ENCODE data around the gene ADCY6. TPM values are rescaled to one million over a fixed set of nuclear protein-coding genes. Genes with fewer than 3 reads are reported as not detected.
A peak's percentile ranks its signal among the peaks of the same experiment; 100 is the strongest.

The ADCY6 gene
- total and polyA plus RNA-seq, 2 donors (not counting 1 experiment from before 2014, with no cell fraction given), result 0.03 TPM; not detected in 1

GRCh38 chr12:48813465-48814261, 24.8 kb upstream of the ADCY6 start:
- Mint-ChIP-seq H3K4me1 (peaks cover 25% of the 10 kb centered on the region), H3K4me3 (peak overlapping the region; percentile 96), H3K27me3 (peaks cover 12% of the 10 kb centered on the region), H3K9me3 (ENCODE audit: insufficient read depth) (no peaks in the 10 kb centered on the region), H3K27ac (peak overlapping the region; percentile 26)
- ATAC-seq (ENCODE audit: low read depth) (no peak), DNase-seq (no peak)
- Histone ChIP-seq H3K27ac (ENCODE audit: low read length in 2 of 2) (no peak overlapping the region), H3K79me2 (ENCODE audit: control insufficient read depth, insufficient read depth, low read length) (no peaks in the 10 kb centered on the region), H3K4me3 (ENCODE audit: control extremely low read depth in 1 of 5, extremely low read depth in 1 of 5, insufficient read depth in 1 of 5, low read depth in 2 of 5, low read length in 4 of 5) (peak overlapping the region in 4 of 5 experiments; percentile 58 to 84 (median 70)), H3K27me3 (replicated peaks in 1 of 4; ENCODE audit: control extremely low read depth in 1 of 4, control insufficient read depth in 3 of 4, insufficient read depth in 4 of 4, low read length in 3 of 4) (peaks cover 0 to 28% (median 16%) of the 10 kb centered on the region in 4 experiments), H2AFZ (ENCODE audit: insufficient read depth, low read depth, low read length, poor library complexity, severe bottlenecking) (peak overlapping the region; percentile 96), H4K20me1 (ENCODE audit: control insufficient read depth, insufficient read depth, low read length, poor library complexity, severe bottlenecking) (peaks cover 13% of the 10 kb centered on the region), H3K36me3 (replicated peaks in 1 of 2; ENCODE audit: control extremely low read depth in 1 of 2, control insufficient read depth in 1 of 2, extremely low read depth in 1 of 2, insufficient read depth in 2 of 2, low read length in 1 of 2) (no peaks in the 10 kb centered on the region), H3K9me3 (ENCODE audit: control extremely low read depth in 1 of 3, control insufficient read depth in 2 of 3, insufficient read depth in 1 of 3, low read length in 2 of 3) (no peaks in the 10 kb centered on the region), H3K4me1 (ENCODE audit: control insufficient read depth in 2 of 2, insufficient read depth in 2 of 2, low read length in 2 of 2) (peaks cover 30 to 33% of the 10 kb centered on the region in 2 donors), H3K9ac (ENCODE audit: low read length) (peak overlapping the region; percentile 91), H3K4me2 (replicated peaks; ENCODE audit: low read depth, low read length, poor library complexity, severe bottlenecking) (peak overlapping the region; percentile 100)
- ChIA-PET POLR2A (no interaction called here), CTCF (interaction anchor here (0.6 to 6.8 kb wide), 7 partner anchors 9 to 642 kb away, joined by 3 to 57 read pairs (median 4); partner anchors contain the start of gene DDX23)
- intact Hi-C loops (cut with micrococcal nuclease), result loop anchor here (1.0 kb wide), 2 partner anchors 39 to 77 kb away; partner anchors contain the start of gene DDX23
- TF ChIP-seq, protein P1, sequence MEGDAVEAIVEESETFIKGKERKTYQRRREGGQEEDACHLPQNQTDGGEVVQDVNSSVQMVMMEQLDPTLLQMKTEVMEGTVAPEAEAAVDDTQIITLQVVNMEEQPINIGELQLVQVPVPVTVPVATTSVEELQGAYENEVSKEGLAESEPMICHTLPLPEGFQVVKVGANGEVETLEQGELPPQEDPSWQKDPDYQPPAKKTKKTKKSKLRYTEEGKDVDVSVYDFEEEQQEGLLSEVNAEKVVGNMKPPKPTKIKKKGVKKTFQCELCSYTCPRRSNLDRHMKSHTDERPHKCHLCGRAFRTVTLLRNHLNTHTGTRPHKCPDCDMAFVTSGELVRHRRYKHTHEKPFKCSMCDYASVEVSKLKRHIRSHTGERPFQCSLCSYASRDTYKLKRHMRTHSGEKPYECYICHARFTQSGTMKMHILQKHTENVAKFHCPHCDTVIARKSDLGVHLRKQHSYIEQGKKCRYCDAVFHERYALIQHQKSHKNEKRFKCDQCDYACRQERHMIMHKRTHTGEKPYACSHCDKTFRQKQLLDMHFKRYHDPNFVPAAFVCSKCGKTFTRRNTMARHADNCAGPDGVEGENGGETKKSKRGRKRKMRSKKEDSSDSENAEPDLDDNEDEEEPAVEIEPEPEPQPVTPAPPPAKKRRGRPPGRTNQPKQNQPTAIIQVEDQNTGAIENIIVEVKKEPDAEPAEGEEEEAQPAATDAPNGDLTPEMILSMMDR (IDR thresholded peaks at IDR 0.05), result no peak
- no peak for TF ChIP-seq EZH2 (IDR thresholded peaks at IDR 0.05; ENCODE audit: borderline replicate concordance, insufficient read depth, low read depth, low read length, poor library complexity, severe bottlenecking)
- 5% methylated on average over 7 of the region's 18 CpGs for WGBS (ENCODE audit: insufficient coverage)

GRCh38 chr12:48812389-48812788, 23.5 kb upstream of the ADCY6 start:
- Histone ChIP-seq H3K4me1 (ENCODE audit: control insufficient read depth in 2 of 2, insufficient read depth in 2 of 2, low read length in 2 of 2) (peaks cover 23 to 25% of the 10 kb centered on the region in 2 donors), H3K27ac (ENCODE audit: low read length in 2 of 2) (no peak overlapping the region), H3K27me3 (replicated peaks in 1 of 4; ENCODE audit: control extremely low read depth in 1 of 4, control insufficient read depth in 3 of 4, insufficient read depth in 4 of 4, low read length in 3 of 4) (peaks cover 0 to 20% (median 14%) of the 10 kb centered on the region in 4 experiments), H3K4me2 (replicated peaks; ENCODE audit: low read depth, low read length, poor library complexity, severe bottlenecking) (no peak overlapping the region), H3K9me3 (ENCODE audit: control extremely low read depth in 1 of 3, control insufficient read depth in 2 of 3, insufficient read depth in 1 of 3, low read length in 2 of 3) (no peaks in the 10 kb centered on the region), H3K36me3 (replicated peaks in 1 of 2; ENCODE audit: control extremely low read depth in 1 of 2, control insufficient read depth in 1 of 2, extremely low read depth in 1 of 2, insufficient read depth in 2 of 2, low read length in 1 of 2) (no peaks in the 10 kb centered on the region), H3K79me2 (ENCODE audit: control insufficient read depth, insufficient read depth, low read length) (no peaks in the 10 kb centered on the region), H2AFZ (ENCODE audit: insufficient read depth, low read depth, low read length, poor library complexity, severe bottlenecking) (no peak overlapping the region), H3K9ac (ENCODE audit: low read length) (no peak overlapping the region), H4K20me1 (ENCODE audit: control insufficient read depth, insufficient read depth, low read length, poor library complexity, severe bottlenecking) (peaks cover 8% of the 10 kb centered on the region), H3K4me3 (ENCODE audit: control extremely low read depth in 1 of 5, extremely low read depth in 1 of 5, insufficient read depth in 1 of 5, low read depth in 2 of 5, low read length in 4 of 5) (no peak overlapping the region)
- H3K27ac Mint-ChIP-seq, result peak overlapping the region; percentile 38
- 83% methylated on average over 2 of the region's 2 CpGs for WGBS (ENCODE audit: insufficient coverage)
- TF ChIP-seq, protein P1 (IDR thresholded peaks at IDR 0.05), result no peak
- TF ChIP-seq EZH2 (IDR thresholded peaks at IDR 0.05; ENCODE audit: borderline replicate concordance, insufficient read depth, low read depth, low read length, poor library complexity, severe bottlenecking), result no peak
- no peak for DNase-seq
- no peaks in the 10 kb centered on the region for H3K9me3 Mint-ChIP-seq (ENCODE audit: insufficient read depth)
- intact Hi-C loops (cut with micrococcal nuclease), result no loop called here
- POLR2A ChIA-PET, result no interaction called here
- H3K27me3 Mint-ChIP-seq, result peaks cover 12% of the 10 kb centered on the region
- ATAC-seq (ENCODE audit: low read depth), result no peak
- peaks cover 17% of the 10 kb centered on the region for H3K4me1 Mint-ChIP-seq
- CTCF ChIA-PET, result interaction anchor here (1.3 to 6.8 kb wide), 2 partner anchors 15 to 41 kb away, joined by 3 to 57 read pairs; no protein-coding TSS in a partner anchor
- peak overlapping the region; percentile 45 for H3K4me3 Mint-ChIP-seq
